Stomach (tissue), 9 donors: ENCODE data around the gene IRF7. TPM values are rescaled to one million over a fixed set of nuclear protein-coding genes. Genes with fewer than 3 reads are reported as not detected.

Source experiments
- DNase-seq, 2 donors: peaks; one replicate each; pipeline versions ENCODE4 v3.0.0 to v3.0.0-alpha.2; 2013 to 2019
- H3K27ac ChIP-seq, 5 donors: fragments of 200-600 bp in 4 of 5; sonication (generic) in 4 of 5; one replicate each; pipeline ENCODE4 v1.5.1; 2013 to 2019; ENCODE audit warnings: mild to moderate bottlenecking in 1 of 5, moderate library complexity in 1 of 5
- H3K27me3 ChIP-seq, 3 donors: fragments of 200-600 bp; sonication (generic); one replicate each; pipeline ENCODE4 v1.5.1; 2017 to 2019; ENCODE audit warnings: mixed run types in 1 of 3
- H3K36me3 ChIP-seq, 4 donors: fragments of 200-600 bp; sonication (generic); 1 replicate in 3 of 4; 2 replicates in 1 of 4; pipeline ENCODE4 v1.5.1; 2016 to 2019
- H3K4me1 ChIP-seq, 4 donors: fragments of 200-600 bp; sonication (generic); one replicate each; pipeline ENCODE4 v1.5.1; 2016 to 2019
- H3K4me3 ChIP-seq, 4 donors: fragments of 200-600 bp; sonication (generic) in 3 of 4; one replicate each; pipeline ENCODE4 v1.5.1; 2016 to 2019; ENCODE audit warnings: mild to moderate bottlenecking in 1 of 4
- H3K9me3 ChIP-seq, 4 donors: fragments of 200-600 bp; sonication (generic); one replicate each; pipeline ENCODE4 v1.5.1; 2016 to 2019
- CTCF ChIP-seq, 7 experiments: fragments of 450-650 bp in 4 of 7; fragments of 200-600 bp in 3 of 7; sonication (generic) in 3 of 7; IDR thresholded peaks; one replicate each; pipeline ENCODE4 v1.5.1; 2016 to 2019; ENCODE audit warnings: antibody characterized with exemption in 7 of 7, control low read depth in 2 of 7, mild to moderate bottlenecking in 1 of 7
- EP300 ChIP-seq: sonication (generic); formaldehyde crosslinking; IDR thresholded peaks from one replicate; pipeline ENCODE4 v1.6.1; 2017; ENCODE audit warnings: antibody characterized with exemption
- POLR2A ChIP-seq, 4 donors: fragments of 450-650 bp; IDR thresholded peaks; one replicate each; pipeline ENCODE4 v1.6.1; 2016; ENCODE audit warnings: antibody characterized with exemption in 4 of 4, control low read depth in 2 of 4, mild to moderate bottlenecking in 1 of 4, moderate library complexity in 1 of 4
- POLR2AphosphoS5 ChIP-seq, 3 donors: sonication (generic); formaldehyde crosslinking; IDR thresholded peaks; one replicate each; pipeline ENCODE4 v1.6.1; 2016; ENCODE audit warnings: antibody characterized with exemption in 3 of 3
- WGBS, 5 donors: extraction: QIAGEN DNeasy Blood & Tissue Kit in 3 of 5; methylation state at CpG; one replicate each; pipeline versions ENCODE4 v1.1.5 to v1.1.7; 2013 to 2018; 5-methylcytosine and 5-hydroxymethylcytosine counted together
- intact Hi-C: fragments of 100-400 bp; cut with DNase I; formaldehyde crosslinking; loops from one replicate; pipeline ENCODE4 v1.15.1; 2023; ENCODE audit warnings: low total_unique reads
- polyA plus RNA-seq, 3 donors: library from polyadenylated mRNA; stranded (reverse); fragments of 200-250 nt; gene quantifications; one replicate each; pipeline ENCODE4 v1.2.3, GENCODE V29; 2013
- total RNA-seq, 5 donors: library from RNA; depleted of rRNA; stranded (reverse); fragments of >200 nt; gene quantifications; one replicate each; pipeline versions ENCODE4 v1.1.0 to v1.2.3, GENCODE V29; 2014 to 2016
- donor health status: healthy with polysubstance abuse.
- donor health status: Bipolar disorder and iron deficiency.
- donor health status: healthy.

Gene IRF7
- total and polyA plus RNA-seq, 8 donors, result 5.7 to 49.1 (median 33.7) TPM

DNA sequence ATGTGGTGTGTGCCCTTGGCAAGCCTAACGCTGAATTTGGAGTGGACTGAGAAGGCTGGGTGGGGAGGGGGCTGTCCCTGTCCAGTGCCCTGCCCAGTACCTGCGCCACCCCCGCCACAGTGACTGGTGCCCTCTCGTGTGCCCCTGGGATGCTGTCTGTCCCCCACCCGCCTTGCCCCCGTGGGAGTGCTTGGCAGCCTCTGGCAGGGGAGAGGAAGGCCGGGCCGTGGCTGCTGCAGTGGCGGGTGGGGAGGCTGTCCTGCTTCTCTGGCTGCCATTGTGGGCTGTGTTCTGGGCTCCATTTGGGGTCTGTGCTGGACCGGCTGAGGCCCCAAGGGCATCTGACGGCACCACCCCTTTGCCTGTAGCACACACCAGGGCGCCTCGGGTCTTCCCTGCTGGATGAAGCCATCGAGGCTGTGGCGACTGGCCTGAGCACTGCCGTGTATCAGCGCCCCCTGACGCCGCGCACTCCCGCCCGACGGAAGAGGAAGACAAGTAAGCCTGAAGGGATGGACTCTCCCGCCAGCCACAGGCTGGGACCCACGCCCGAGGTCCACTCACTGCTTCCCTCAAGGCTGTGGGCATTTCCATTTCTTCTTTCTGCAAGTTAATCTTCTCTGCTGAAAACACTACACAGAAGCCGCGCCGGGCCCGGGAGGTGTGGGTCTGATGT is 17.6 kb downstream of the IRF7 start:
- Histone ChIP-seq H3K9me3 (no peaks in the 10 kb centered on the region), H3K27me3 (no peaks in the 10 kb centered on the region), H3K27ac (no peak overlapping the region), H3K4me1 (no peaks in the 10 kb centered on the region), H3K36me3 (peaks cover 90 to 100% (median 100%) of the 10 kb centered on the region in 4 donors), H3K4me3 (no peak overlapping the region)
- WGBS, 5 donors, result 83 to 94% (median 93%) methylated on average over 20 to 30 of the region's 30 CpGs
- DNase-seq, result no peak
- intact Hi-C loops, result no loop called here
- TF ChIP-seq POLR2A (IDR thresholded peaks at IDR 0.05) (no peak), CTCF (IDR thresholded peaks at IDR 0.05) (no peak), POLR2AphosphoS5 (IDR thresholded peaks at IDR 0.05) (no peak)

- H3K36me3 ChIP-seq, result peaks cover 93 to 100% (median 100%) of the 10 kb centered on the region in 4 donors
- DNase-seq, result no peak
- no peak overlapping the region for H3K4me3 ChIP-seq
- no peaks in the 10 kb centered on the region for H3K4me1 ChIP-seq
- H3K9me3 ChIP-seq, result no peaks in the 10 kb centered on the region
- H3K27ac ChIP-seq, result no peak overlapping the region
- WGBS, 5 donors, result 87 to 92% (median 91%) methylated on average over 13 to 29 of the region's 29 CpGs
- TF ChIP-seq POLR2AphosphoS5 (IDR thresholded peaks at IDR 0.05) (no peak), EP300 (no peak), CTCF (IDR thresholded peaks at IDR 0.05) (no peak), POLR2A (IDR thresholded peaks at IDR 0.05) (no peak)
- intact Hi-C loops, result no loop called here
- H3K27me3 ChIP-seq, result no peaks in the 10 kb centered on the region
These were observed 18.5 kb downstream of the IRF7 start for GRCh38 chr11:597166-597725.

GRCh38 chr11:596374-596773 is 19.4 kb downstream of the IRF7 start:
- no peaks in the 10 kb centered on the region for H3K4me1 ChIP-seq
- H3K27me3 ChIP-seq, result no peaks in the 10 kb centered on the region
- WGBS, 5 donors, result 87 to 93% (median 89%) methylated on average over 7 to 10 of the region's 10 CpGs
- no peak for DNase-seq
- H3K4me3 ChIP-seq, result no peak overlapping the region
- H3K27ac ChIP-seq, result no peak overlapping the region
- no peaks in the 10 kb centered on the region for H3K9me3 ChIP-seq
- TF ChIP-seq EP300, result no peak
- no peak for TF ChIP-seq POLR2AphosphoS5 (IDR thresholded peaks at IDR 0.05)
- TF ChIP-seq CTCF (IDR thresholded peaks at IDR 0.05), result no peak
- no peak for TF ChIP-seq POLR2A (IDR thresholded peaks at IDR 0.05)
- intact Hi-C loops, result no loop called here
- peaks cover 88 to 100% (median 100%) of the 10 kb centered on the region in 4 donors for H3K36me3 ChIP-seq

GRCh38 chr11:595400-595799 is 20.4 kb downstream of the IRF7 start:
- Histone ChIP-seq H3K9me3 (no peaks in the 10 kb centered on the region), H3K27ac (no peak overlapping the region), H3K27me3 (no peaks in the 10 kb centered on the region), H3K36me3 (peaks cover 87 to 100% (median 100%) of the 10 kb centered on the region in 4 donors), H3K4me1 (no peaks in the 10 kb centered on the region), H3K4me3 (no peak overlapping the region)
- TF ChIP-seq POLR2A (IDR thresholded peaks at IDR 0.05), result no peak
- no peak for TF ChIP-seq POLR2AphosphoS5 (IDR thresholded peaks at IDR 0.05)
- no peak for TF ChIP-seq CTCF (IDR thresholded peaks at IDR 0.05)
- no peak for TF ChIP-seq EP300
- intact Hi-C loops, result no loop called here
- DNase-seq, result no peak
- 90 to 92% (median 90%) methylated on average over 8 to 10 of the region's 10 CpGs for WGBS, 5 donors
